Esophagus squamous epithelium (tissue), 5 donors: ENCODE data around the gene SNAPC2. TPM values are rescaled to one million over a fixed set of nuclear protein-coding genes. Genes with fewer than 3 reads are reported as not detected.

Source experiments
- DNase-seq: peaks from one replicate; lab custom pipeline; 2025; lab: John Stamatoyannopoulos, UW
- H3K27ac ChIP-seq, 4 donors: fragments of 200-600 bp; sonication (generic); one replicate each; pipeline ENCODE4 v1.5.1; 2016 to 2019; ENCODE audit warnings: mild to moderate bottlenecking in 1 of 4
- H3K27me3 ChIP-seq, 4 donors: fragments of 200-600 bp; sonication (generic); 1 replicate in 3 of 4; 2 replicates in 1 of 4; pipeline versions ENCODE4 v1.5.1 to v1.6.0; 2017 to 2021; ENCODE audit warnings: antibody characterized with exemption in 1 of 4
- H3K36me3 ChIP-seq, 3 donors: fragments of 200-600 bp; sonication (generic); one replicate each; pipeline ENCODE4 v1.5.1; 2016 to 2019
- H3K4me1 ChIP-seq, 3 donors: fragments of 200-600 bp; sonication (generic); one replicate each; pipeline ENCODE4 v1.5.1; 2017 to 2019
- H3K4me3 ChIP-seq, 4 donors: fragments of 200-600 bp; sonication (generic); 1 replicate in 3 of 4; 2 replicates in 1 of 4; pipeline ENCODE4 v1.5.1; 2016 to 2019; ENCODE audit warnings: mild to moderate bottlenecking in 2 of 4, moderate library complexity in 1 of 4
- H3K9me3 ChIP-seq, 3 donors: fragments of 200-600 bp; sonication (generic); one replicate each; pipeline ENCODE4 v1.5.1; 2016 to 2019
- POLR2A ChIP-seq, 4 donors: fragments of 450-650 bp; IDR thresholded peaks; one replicate each; pipeline ENCODE4 v1.6.1; 2017; ENCODE audit warnings: antibody characterized with exemption in 4 of 4, mild to moderate bottlenecking in 4 of 4, moderate library complexity in 3 of 4
- WGBS, 2 donors: methylation state at CpG; one replicate each; pipeline ENCODE4 v1.1.5; 2018; 5-methylcytosine and 5-hydroxymethylcytosine counted together
- intact Hi-C: fragments of 100-400 bp; cut with DNase I; formaldehyde crosslinking; loops from one replicate; pipeline ENCODE4 v1.15.0; 2022
- total RNA-seq, 4 donors: library from RNA; depleted of rRNA; stranded (reverse); fragments of >200 nt; gene quantifications; one replicate each; pipeline ENCODE4 v1.1.0, GENCODE V29; 2016
- TF ChIP-seq, protein P1 (sequence below), 6 experiments: fragments of 450-650 bp in 4 of 6; fragments of 200-600 bp in 2 of 6; sonication (generic) in 2 of 6; IDR thresholded peaks; one replicate each; pipeline ENCODE4 v1.5.1; 2016 to 2019; ENCODE audit warnings: antibody characterized with exemption in 6 of 6, mild to moderate bottlenecking in 4 of 6, moderate library complexity in 4 of 6
- donor health status: DM: yes; HTN: yes; CAD: no.

SNAPC2 gene
- total RNA-seq, 4 donors from 2014 or later, result 6.2 to 10.9 (median 6.4) TPM

DNA sequence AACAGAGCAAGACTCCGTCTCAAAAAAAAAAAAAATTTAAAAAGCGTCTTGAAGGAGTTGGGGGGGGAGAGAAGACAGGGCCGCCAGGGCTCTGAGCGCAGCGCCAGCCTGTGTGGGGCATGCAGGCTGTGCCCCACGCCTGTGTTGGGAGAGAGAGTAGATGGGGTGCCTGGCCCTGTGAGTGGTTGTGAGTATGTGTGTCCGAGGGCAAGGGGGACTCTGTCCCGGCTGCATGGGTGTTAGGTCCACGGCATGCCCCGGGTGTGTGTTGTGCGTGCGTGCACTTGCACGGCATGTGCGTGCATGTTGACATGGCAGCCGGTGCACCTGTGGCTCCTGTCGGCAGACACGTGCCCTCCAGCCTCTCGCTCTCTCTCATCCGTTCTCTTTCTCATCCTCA, 13.0 kb upstream of the SNAPC2 start:
- Histone ChIP-seq H3K27ac (no peak overlapping the region), H3K36me3 (peaks cover 21 to 56% (median 32%) of the 10 kb centered on the region in 3 donors), H3K27me3 (no peaks in the 10 kb centered on the region), H3K4me3 (no peak overlapping the region), H3K9me3 (no peaks in the 10 kb centered on the region), H3K4me1 (peaks cover 22 to 64% (median 44%) of the 10 kb centered on the region in 3 donors)
- intact Hi-C loops, result loop anchor here (10.0 kb wide), 1 partner anchor 52 kb away; no protein-coding TSS in a partner anchor
- WGBS, 2 donors, result 51 to 60% methylated on average over 19 of the region's 19 CpGs
- no peak for DNase-seq
- TF ChIP-seq, protein P1, sequence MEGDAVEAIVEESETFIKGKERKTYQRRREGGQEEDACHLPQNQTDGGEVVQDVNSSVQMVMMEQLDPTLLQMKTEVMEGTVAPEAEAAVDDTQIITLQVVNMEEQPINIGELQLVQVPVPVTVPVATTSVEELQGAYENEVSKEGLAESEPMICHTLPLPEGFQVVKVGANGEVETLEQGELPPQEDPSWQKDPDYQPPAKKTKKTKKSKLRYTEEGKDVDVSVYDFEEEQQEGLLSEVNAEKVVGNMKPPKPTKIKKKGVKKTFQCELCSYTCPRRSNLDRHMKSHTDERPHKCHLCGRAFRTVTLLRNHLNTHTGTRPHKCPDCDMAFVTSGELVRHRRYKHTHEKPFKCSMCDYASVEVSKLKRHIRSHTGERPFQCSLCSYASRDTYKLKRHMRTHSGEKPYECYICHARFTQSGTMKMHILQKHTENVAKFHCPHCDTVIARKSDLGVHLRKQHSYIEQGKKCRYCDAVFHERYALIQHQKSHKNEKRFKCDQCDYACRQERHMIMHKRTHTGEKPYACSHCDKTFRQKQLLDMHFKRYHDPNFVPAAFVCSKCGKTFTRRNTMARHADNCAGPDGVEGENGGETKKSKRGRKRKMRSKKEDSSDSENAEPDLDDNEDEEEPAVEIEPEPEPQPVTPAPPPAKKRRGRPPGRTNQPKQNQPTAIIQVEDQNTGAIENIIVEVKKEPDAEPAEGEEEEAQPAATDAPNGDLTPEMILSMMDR (IDR thresholded peaks at IDR 0.05), result no peak
- no peak for TF ChIP-seq POLR2A (IDR thresholded peaks at IDR 0.05)

GRCh38 chr19:7907544-7907943, 12.6 kb upstream of the SNAPC2 start:
- H3K9me3 ChIP-seq, result no peaks in the 10 kb centered on the region
- H3K4me3 ChIP-seq, result no peak overlapping the region
- no peaks in the 10 kb centered on the region for H3K27me3 ChIP-seq
- no peak for DNase-seq
- WGBS, 2 donors, result 76 to 100% methylated on average over 2 of the region's 11 CpGs
- H3K4me1 ChIP-seq, result peaks cover 19 to 60% (median 40%) of the 10 kb centered on the region in 3 donors
- intact Hi-C loops, result loop anchor here (10.0 kb wide), 1 partner anchor 53 kb away; no protein-coding TSS in a partner anchor
- TF ChIP-seq POLR2A (IDR thresholded peaks at IDR 0.05), result no peak
- TF ChIP-seq, protein P1 (IDR thresholded peaks at IDR 0.05), result no peak
- H3K36me3 ChIP-seq, result peaks cover 25 to 60% (median 36%) of the 10 kb centered on the region in 3 donors
- H3K27ac ChIP-seq, result no peak overlapping the region

DNA sequence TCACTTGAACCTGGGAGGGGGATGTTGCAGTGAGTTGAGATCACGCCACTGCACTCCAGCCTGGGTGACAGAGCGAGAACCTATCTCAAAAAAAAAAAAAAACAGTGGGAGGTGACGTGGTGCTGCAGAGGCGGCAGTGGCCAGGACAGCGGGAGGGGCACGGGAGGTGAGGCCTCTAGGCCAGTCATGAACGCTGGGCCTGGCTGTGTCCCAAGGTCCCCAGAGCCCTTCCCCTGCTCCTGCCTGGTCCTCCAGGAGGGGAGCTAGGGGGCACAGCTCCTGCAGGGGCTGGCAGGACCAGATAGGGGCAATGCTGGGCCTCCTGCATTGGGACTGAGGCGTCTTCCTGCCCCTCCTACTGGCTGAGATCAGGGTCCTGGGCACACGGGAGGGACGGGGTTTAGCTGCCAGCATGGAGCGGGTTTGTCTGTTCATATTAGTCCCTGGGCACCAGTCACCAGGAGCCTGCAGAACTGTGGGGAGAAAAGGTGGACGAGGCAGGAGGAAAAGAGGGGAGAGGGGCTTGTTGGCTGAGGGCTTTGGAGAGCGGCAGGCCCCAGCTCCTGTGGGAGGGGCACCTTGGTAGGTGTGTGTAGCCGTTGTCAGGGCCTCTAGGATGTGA, 11.9 kb upstream of the SNAPC2 start:
- no peak overlapping the region for H3K27ac ChIP-seq
- H3K36me3 ChIP-seq, result peaks cover 30 to 67% (median 40%) of the 10 kb centered on the region in 3 donors
- TF ChIP-seq, protein P1 (IDR thresholded peaks at IDR 0.05), result no peak
- WGBS, 2 donors, result 76 to 82% methylated on average over 10 to 11 of the region's 14 CpGs
- peaks cover 12 to 54% (median 34%) of the 10 kb centered on the region in 3 donors for H3K4me1 ChIP-seq
- no peak for DNase-seq
- H3K27me3 ChIP-seq, result peaks cover 0 to 2% (median 0%) of the 10 kb centered on the region in 4 donors
- no peak overlapping the region for H3K4me3 ChIP-seq
- H3K9me3 ChIP-seq, result no peaks in the 10 kb centered on the region
- intact Hi-C loops, result loop anchor here (10.0 kb wide), 1 partner anchor 53 kb away; no protein-coding TSS in a partner anchor

DNA sequence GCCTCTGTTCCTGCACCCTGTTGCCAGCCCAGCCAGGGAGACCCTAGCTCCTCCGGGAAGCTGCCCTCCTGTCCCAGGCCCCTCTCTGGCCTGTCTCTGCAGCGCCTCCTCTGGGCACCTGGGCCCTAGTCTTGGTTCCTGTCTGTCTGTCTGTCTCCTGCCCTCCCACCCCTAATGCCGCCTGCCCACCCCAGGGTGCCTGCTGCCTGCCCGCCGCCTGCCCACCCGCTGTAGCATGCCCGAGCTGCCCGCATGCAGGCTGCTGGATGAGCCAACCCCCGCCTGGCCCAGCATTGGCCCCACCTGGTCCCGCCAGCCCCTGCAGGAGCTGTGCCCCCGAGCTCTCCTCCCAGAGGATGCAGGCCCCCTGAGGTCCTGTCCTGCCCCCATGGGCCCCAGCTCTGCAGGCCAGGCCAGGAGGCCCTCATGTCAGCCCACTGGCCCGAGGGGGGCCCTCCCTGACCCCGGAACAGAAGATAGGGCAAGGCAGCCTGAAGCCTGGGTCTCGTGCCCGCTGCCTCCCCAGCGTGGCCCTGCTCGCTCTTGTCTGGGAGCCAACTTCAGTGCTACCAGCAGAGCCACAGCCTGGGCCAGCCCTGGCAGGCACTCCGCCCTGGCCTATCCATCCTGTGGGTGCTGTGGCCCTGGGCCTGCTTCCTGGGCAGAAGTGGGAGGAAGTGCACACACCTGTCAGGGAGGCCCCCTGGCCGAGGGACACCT, 11.2 kb upstream of the SNAPC2 start:
- H3K27me3 ChIP-seq, result peaks cover 0 to 9% (median 0%) of the 10 kb centered on the region in 4 donors
- peaks cover 30 to 73% (median 40%) of the 10 kb centered on the region in 3 donors for H3K36me3 ChIP-seq
- TF ChIP-seq, protein P1 (IDR thresholded peaks at IDR 0.05), result no peak
- no peak for TF ChIP-seq POLR2A (IDR thresholded peaks at IDR 0.05)
- no peak overlapping the region for H3K4me3 ChIP-seq
- no peaks in the 10 kb centered on the region for H3K9me3 ChIP-seq
- intact Hi-C loops, result loop anchor here (10.0 kb wide), 1 partner anchor 54 kb away; no protein-coding TSS in a partner anchor
- no peak overlapping the region for H3K27ac ChIP-seq
- peaks cover 12 to 53% (median 34%) of the 10 kb centered on the region in 3 donors for H3K4me1 ChIP-seq
- 47 to 75% methylated on average over 2 of the region's 19 CpGs for WGBS, 2 donors
- no peak for DNase-seq
